HepG2 (cell line): ENCODE data around the gene CYP2C8. TPM values are rescaled to one million over a fixed set of nuclear protein-coding genes. Genes with fewer than 3 reads are reported as not detected.

Experiments used
- ATAC-seq: fragments of 200-7000 bp; cut with Tn5 transposase; 3 replicates; pipeline ENCODE4 v1.9.1; 2020; ENCODE audit warnings: mild to moderate bottlenecking, moderate library complexity
- BruUV-seq: library from RNA; stranded (reverse); fragments of 400-500 nt; replicated peaks from 2 replicates; lab custom pipeline; 2021; lab: Mats Ljungman, UMichigan
- CTCF ChIA-PET: fragments of 300-600 bp; formaldehyde crosslinking; extraction: SDS; loops from one replicate; lab custom pipeline; 2021; ENCODE audit warnings: low total read pairs, inconsistent platforms, low intra/inter-chr PET ratio; lab: Yijun Ruan, JAX
- POLR2A ChIA-PET: fragments of 350-600 bp; sonication (Branson Sonifier 250); formaldehyde crosslinking; loops from one replicate; lab custom pipeline; 2020; ENCODE audit warnings: antibody characterized with exemption, inconsistent platforms; lab: Yijun Ruan, JAX
- DNase-seq: peaks from one replicate; pipeline ENCODE4 v3.0.0-alpha.2; 2015; ENCODE audit warnings: low spot score
- FAIRE-seq: peaks from 3 replicates; lab custom pipeline; 2011; peaks lifted over from hg19 to GRCh38; lab: Jason Lieb, UNC
- H2AFZ ChIP-seq: one replicate; pipeline ENCODE4 v1.6.1; 2011; ENCODE audit warnings: low read length, inconsistent platforms
- H3K27ac ChIP-seq: fragments of 300-600 bp; 3 replicates; pipeline ENCODE4 v1.8.0; 2011; ENCODE audit warnings: mixed run types, mild to moderate bottlenecking, mixed read lengths, low read length, inconsistent platforms; ENCODE audit not compliant: insufficient read depth; ENCODE audit errors: extremely low read length
- H3K27me3 ChIP-seq, 2 experiments: fragments of 200-600 bp in 1 of 2; 2 replicates in 1 of 2; 3 replicates in 1 of 2; pipeline versions ENCODE4 v1.6.0 to v1.8.0; 2011; ENCODE audit warnings: low read length in 2 of 2, mild to moderate bottlenecking in 2 of 2, moderate library complexity in 2 of 2, inconsistent platforms in 1 of 2; ENCODE audit not compliant: insufficient read depth in 2 of 2, control insufficient read depth in 1 of 2
- H3K36me3 ChIP-seq, 2 experiments: fragments of 200-600 bp in 1 of 2; replicated peaks in 1 of 2; 2 replicates in 1 of 2; 3 replicates in 1 of 2; pipeline versions ENCODE4 v1.5.1 to v1.8.0; 2011; ENCODE audit warnings: low read length in 2 of 2, inconsistent platforms in 1 of 2; ENCODE audit not compliant: insufficient read depth in 2 of 2, control insufficient read depth in 1 of 2
- H3K4me1 ChIP-seq: 2 replicates; pipeline ENCODE4 v1.5.1; 2012; ENCODE audit warnings: low read length, inconsistent platforms; ENCODE audit not compliant: insufficient read depth
- H3K4me2 ChIP-seq: 2 replicates; pipeline ENCODE4 v1.6.0; 2011; ENCODE audit warnings: low read depth, low read length, inconsistent platforms
- H3K4me3 ChIP-seq, 3 experiments: fragments of 200-600 bp in 1 of 3; sonication (generic), shearing (Covaris generic) in 1 of 3; replicated peaks in 1 of 3; 2 replicates each; pipeline ENCODE4 v1.5.1; 2011 to 2016; ENCODE audit warnings: low read length in 3 of 3, inconsistent platforms in 2 of 3, low read depth in 2 of 3, mild to moderate bottlenecking in 2 of 3, control low read depth in 1 of 3, mixed read lengths in 1 of 3; ENCODE audit not compliant: insufficient read depth in 1 of 3
- H3K79me2 ChIP-seq: one replicate; pipeline ENCODE4 v1.6.1; 2011; ENCODE audit warnings: low read length, inconsistent platforms; ENCODE audit not compliant: insufficient read depth
- H3K9ac ChIP-seq: 2 replicates; pipeline ENCODE4 v1.6.0; 2011; ENCODE audit warnings: mild to moderate bottlenecking, low read depth, low read length, inconsistent platforms; ENCODE audit not compliant: insufficient read depth
- H3K9me3 ChIP-seq: 2 replicates; pipeline ENCODE4 v1.5.1; 2012; ENCODE audit warnings: mild to moderate bottlenecking, low read length
- H4K20me1 ChIP-seq: 2 replicates; pipeline ENCODE4 v1.6.0; 2011; ENCODE audit warnings: inconsistent platforms, mild to moderate bottlenecking, low read length, moderate library complexity; ENCODE audit not compliant: insufficient read depth
- ATF3 ChIP-seq: sonication (generic); formaldehyde crosslinking; IDR thresholded peaks from 2 replicates; pipeline ENCODE4 v1.4.0; 2020; ENCODE audit warnings: missing genetic modification reagents
- GABPA ChIP-seq, 2 experiments: IDR thresholded peaks; 2 replicates each; pipeline ENCODE4 v1.6.1; 2011 to 2016; ENCODE audit warnings: low read depth in 2 of 2, low read length in 1 of 2, missing biosample characterization in 1 of 2, missing genetic modification characterization in 1 of 2
- IRF9 ChIP-seq: sonication (generic); formaldehyde crosslinking; IDR thresholded peaks from 2 replicates; pipeline ENCODE4 v1.8.0; 2022; ENCODE audit warnings: missing genetic modification reagents, mild to moderate bottlenecking, borderline replicate concordance
- KDM1A ChIP-seq: IDR thresholded peaks from 2 replicates; pipeline ENCODE4 v1.6.1; 2016; ENCODE audit warnings: missing compliant biosample characterization
- NFRKB ChIP-seq: fragments of 450-650 bp; IDR thresholded peaks from 2 replicates; pipeline ENCODE4 v1.6.1; 2017
- NR0B2 ChIP-seq: sonication (generic); formaldehyde crosslinking; IDR thresholded peaks from 2 replicates; pipeline ENCODE4 v1.4.0; 2020; ENCODE audit warnings: mild to moderate bottlenecking, missing genetic modification reagents
- ONECUT2 ChIP-seq: sonication (generic); formaldehyde crosslinking; IDR thresholded peaks from 2 replicates; pipeline ENCODE4 v1.4.0; 2020; ENCODE audit warnings: missing genetic modification reagents
- RCOR2 ChIP-seq: IDR thresholded peaks from 2 replicates; pipeline ENCODE4 v1.6.1; 2016; ENCODE audit warnings: missing biosample characterization, missing genetic modification reagents
- SKI ChIP-seq: fragments of 450-650 bp; IDR thresholded peaks from one replicate; pipeline ENCODE4 v1.6.1; 2018; ENCODE audit warnings: mild to moderate bottlenecking; ENCODE audit not compliant: partially characterized antibody
- TARDBP ChIP-seq: sonication (generic); formaldehyde crosslinking; IDR thresholded peaks from 2 replicates; pipeline ENCODE4 v1.8.0; 2022; ENCODE audit warnings: mild to moderate bottlenecking, missing genetic modification reagents
- ZBTB43 ChIP-seq: sonication (generic); formaldehyde crosslinking; conservative IDR thresholded peaks from 2 replicates; pipeline ENCODE4 v1.4.0; 2020; ENCODE audit warnings: missing genetic modification reagents
- ZNF431 ChIP-seq: sonication (generic); formaldehyde crosslinking; IDR thresholded peaks from 2 replicates; pipeline ENCODE4 v1.9.0; 2022; ENCODE audit warnings: missing genetic modification reagents, low read depth, mild to moderate bottlenecking, borderline replicate concordance
- ZNF432 ChIP-seq: sonication (generic); formaldehyde crosslinking; IDR thresholded peaks from 2 replicates; pipeline ENCODE4 v1.5.0; 2020; ENCODE audit warnings: missing genetic modification reagents, mild to moderate bottlenecking, borderline replicate concordance
- ZNF644 ChIP-seq: IDR thresholded peaks from 2 replicates; pipeline ENCODE4 v1.6.1; 2016; ENCODE audit warnings: low read depth
- ZNF678 ChIP-seq: sonication (generic); formaldehyde crosslinking; IDR thresholded peaks from 2 replicates; pipeline ENCODE4 v1.4.0; 2020; ENCODE audit warnings: mild to moderate bottlenecking, missing genetic modification reagents
- ZNF713 ChIP-seq: sonication (generic); formaldehyde crosslinking; IDR thresholded peaks from 2 replicates; pipeline ENCODE4 v1.4.0; 2020; ENCODE audit warnings: mild to moderate bottlenecking, missing genetic modification reagents
- ZUFSP ChIP-seq: sonication (generic); formaldehyde crosslinking; IDR thresholded peaks from 2 replicates; pipeline ENCODE4 v1.9.0; 2021; ENCODE audit warnings: missing genetic modification reagents, mild to moderate bottlenecking, borderline replicate concordance
- WGBS: methylation state at CpG from one replicate; pipeline ENCODE4 v1.1.6; 2017; ENCODE audit warnings: low lambda C conversion rate; 5-methylcytosine and 5-hydroxymethylcytosine counted together
- in situ Hi-C: cut with HindIII; loops from 2 replicates; pipeline ENCODE4 v1.10.0; 2017; ENCODE audit warnings: low pct_unique_long_range_greater_than_20kb; ENCODE audit not compliant: extremely low pct_ligation_motif_present
- intact Hi-C: fragments of 100-400 bp; cut with micrococcal nuclease; formaldehyde crosslinking; loops from one replicate; pipeline ENCODE4 v1.10.0; 2022; ENCODE audit not compliant: unreplicated experiment
- polyA plus RNA-seq, 8 experiments: library from polyadenylated mRNA; depleted of rRNA in 3 of 8; stranded (reverse) in 7 of 8; unstranded in 1 of 8; fragments of >200 nt; fragmentation: Illumina TruSeq in 4 of 8; extraction: Trizol in 4 of 8; gene quantifications; 2 replicates each; pipeline versions ENCODE4 v1.2.1 to v1.2.3, GENCODE V29; 2011 to 2016; ENCODE audit warnings: low read depth in 4 of 8, missing spikeins in 1 of 8, mixed read lengths in 1 of 8; ENCODE audit not compliant: insufficient read depth in 1 of 8
- total RNA-seq, 5 experiments: library from RNA; depleted of rRNA; stranded (reverse); fragments of >200 nt; fragmentation: Illumina TruSeq; extraction: Trizol; gene quantifications; 2 replicates each; pipeline ENCODE4 v1.2.3, GENCODE V29; 2016; ENCODE audit warnings: low read depth in 1 of 5
- TF ChIP-seq, protein P1 (sequence below): IDR thresholded peaks from 2 replicates; pipeline ENCODE4 v1.6.1; 2016; ENCODE audit warnings: low read depth, borderline replicate concordance
- TF ChIP-seq, protein P2 (sequence below): sonication (generic); formaldehyde crosslinking; IDR thresholded peaks from 2 replicates; pipeline ENCODE4 v1.4.0; 2020; ENCODE audit warnings: missing genetic modification reagents, borderline replicate concordance

The CYP2C8 gene
- total and polyA plus RNA-seq, 2 of the 13 experiments (the other 11 are each of a cell fraction or from before 2014, with no cell fraction given) = 0.09 to 0.15 TPM

- no peaks in the 10 kb centered on the region for H4K20me1 ChIP-seq
- FAIRE-seq (no peak), DNase-seq (no peak), ATAC-seq (no peak)
- H3K36me3 ChIP-seq = no peaks in the 10 kb centered on the region
- H3K4me1 ChIP-seq = no peaks in the 10 kb centered on the region
- no peak overlapping the region for H3K27ac ChIP-seq
- no peak overlapping the region for H2AFZ ChIP-seq
- H3K4me2 ChIP-seq = no peak overlapping the region
- WGBS = 55% methylated on average over 3 of the region's 3 CpGs
- H3K9ac ChIP-seq = no peak overlapping the region
- BruUV-seq = no TSS peak
- in situ Hi-C loops (no loop called here), intact Hi-C loops (no loop called here)
- no peaks in the 10 kb centered on the region for H3K9me3 ChIP-seq
- ChIA-PET CTCF (no interaction called here), POLR2A (no interaction called here)
- H3K79me2 ChIP-seq = no peaks in the 10 kb centered on the region
- H3K27me3 ChIP-seq = no peaks in the 10 kb centered on the region; a peak in 1 of 5 replicates
- H3K4me3 ChIP-seq = no peak overlapping the region
- TF ChIP-seq IRF9 (no peak), TARDBP (CRISPR knock-in tag) (no peak), GABPA (IDR thresholded peaks at IDR 0.05; ENCODE audit: low read depth, low read length) (no peak), GABPA (CRISPR knock-in tag; IDR thresholded peaks at IDR 0.05; ENCODE audit: low read depth) (no peak), ATF3 (CRISPR knock-in tag) (no peak), ZUFSP (CRISPR knock-in tag) (no peak), ZNF678 (no peak), ZNF432 (CRISPR knock-in tag) (no peak), ZNF713 (CRISPR knock-in tag) (no peak), RCOR2 (CRISPR knock-in tag) (no peak), ZBTB43 (CRISPR knock-in tag) (no peak), KDM1A (no peak), SKI (no peak), NFRKB (no peak), NR0B2 (CRISPR knock-in tag) (no peak), ZNF431 (no peak), ONECUT2 (CRISPR knock-in tag) (no peak), ZNF644 (no peak)
- TF ChIP-seq, protein P1, sequence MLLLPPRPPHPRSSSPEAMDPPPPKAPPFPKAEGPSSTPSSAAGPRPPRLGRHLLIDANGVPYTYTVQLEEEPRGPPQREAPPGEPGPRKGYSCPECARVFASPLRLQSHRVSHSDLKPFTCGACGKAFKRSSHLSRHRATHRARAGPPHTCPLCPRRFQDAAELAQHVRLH (CRISPR knock-in tag) = no peak
- TF ChIP-seq, protein P2, sequence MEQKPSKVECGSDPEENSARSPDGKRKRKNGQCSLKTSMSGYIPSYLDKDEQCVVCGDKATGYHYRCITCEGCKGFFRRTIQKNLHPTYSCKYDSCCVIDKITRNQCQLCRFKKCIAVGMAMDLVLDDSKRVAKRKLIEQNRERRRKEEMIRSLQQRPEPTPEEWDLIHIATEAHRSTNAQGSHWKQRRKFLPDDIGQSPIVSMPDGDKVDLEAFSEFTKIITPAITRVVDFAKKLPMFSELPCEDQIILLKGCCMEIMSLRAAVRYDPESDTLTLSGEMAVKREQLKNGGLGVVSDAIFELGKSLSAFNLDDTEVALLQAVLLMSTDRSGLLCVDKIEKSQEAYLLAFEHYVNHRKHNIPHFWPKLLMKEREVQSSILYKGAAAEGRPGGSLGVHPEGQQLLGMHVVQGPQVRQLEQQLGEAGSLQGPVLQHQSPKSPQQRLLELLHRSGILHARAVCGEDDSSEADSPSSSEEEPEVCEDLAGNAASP (CRISPR knock-in tag) = no peak
These were observed 12.4 kb downstream of the CYP2C8 start for GRCh38 chr10:95056744-95057363.
